H7 (cell line): Measurements from ENCODE around the gene RFX8. TPM values are rescaled to one million over a fixed set of nuclear protein-coding genes. Genes with fewer than 3 reads are reported as not detected.

Experiments used
- DNase-seq: peaks from one replicate; pipeline ENCODE4 v3.0.0; 2012
- H3K27me3 ChIP-seq: 2 replicates; pipeline ENCODE4 v1.6.0; 2011; ENCODE audit warnings: mild to moderate bottlenecking, low read length; ENCODE audit not compliant: control insufficient read depth, insufficient read depth
- H3K36me3 ChIP-seq: replicated peaks from 2 replicates; pipeline ENCODE4 v1.5.1; 2011; ENCODE audit warnings: low read length; ENCODE audit not compliant: control insufficient read depth, insufficient read depth
- H3K4me3 ChIP-seq: 2 replicates; pipeline ENCODE4 v1.5.1; 2011; ENCODE audit warnings: low read depth, mild to moderate bottlenecking, control low read depth, low read length, moderate library complexity; ENCODE audit not compliant: insufficient read depth
- total RNA-seq: library from RNA; depleted of rRNA; stranded (reverse); fragments of >200 nt; shearing (Covaris generic); gene quantifications from 2 replicates; pipeline ENCODE4 v1.2.3, GENCODE V29; 2014

RFX8 gene
- total RNA-seq, 1 experiment from 2014 or later = not detected

DNA sequence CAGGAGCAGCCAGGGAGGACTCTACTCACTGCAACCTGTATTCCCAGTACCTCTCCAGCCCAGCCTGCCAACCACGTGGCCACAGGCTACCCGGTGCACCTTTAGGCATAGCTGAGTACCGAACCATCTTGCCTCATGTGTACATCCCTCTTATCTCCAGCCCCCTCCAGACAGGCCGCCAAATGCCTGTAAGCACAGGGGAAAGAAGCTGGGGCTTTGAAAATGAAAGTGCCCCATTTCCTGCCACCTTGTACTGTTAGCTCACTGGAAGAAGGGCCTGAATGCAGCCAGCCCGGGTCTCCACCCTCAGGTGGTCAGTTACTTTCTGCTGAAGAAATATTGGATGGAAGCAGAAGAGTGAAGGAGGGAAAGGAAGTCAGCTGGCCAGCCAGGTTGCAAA is 27.2 kb upstream of the RFX8 start:
- Histone ChIP-seq H3K27me3 (no peaks in the 10 kb centered on the region), H3K4me3 (no peak overlapping the region), H3K36me3 (no peaks in the 10 kb centered on the region)
- DNase-seq = no peak

DNA sequence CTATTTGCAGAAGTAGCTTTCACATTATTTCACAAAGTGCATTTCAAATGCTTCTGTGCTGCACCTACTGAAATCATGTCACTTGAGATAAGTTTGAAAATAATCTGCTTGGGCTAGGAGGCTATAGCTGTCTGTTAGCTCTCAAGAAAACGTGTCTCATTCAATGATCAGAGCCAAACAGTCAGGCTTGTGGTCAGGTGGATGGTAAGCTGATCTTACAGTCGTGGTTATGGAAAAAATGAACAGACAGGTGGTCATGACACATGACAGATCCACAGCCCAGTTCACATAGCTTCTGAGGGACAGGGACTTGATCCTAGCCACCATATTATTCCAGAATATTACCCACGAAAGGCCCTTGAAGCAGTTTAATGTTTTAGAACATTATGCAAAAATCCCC is 26.5 kb upstream of the RFX8 start:
- DNase-seq = no peak
- no peak overlapping the region for H3K4me3 ChIP-seq

DNA sequence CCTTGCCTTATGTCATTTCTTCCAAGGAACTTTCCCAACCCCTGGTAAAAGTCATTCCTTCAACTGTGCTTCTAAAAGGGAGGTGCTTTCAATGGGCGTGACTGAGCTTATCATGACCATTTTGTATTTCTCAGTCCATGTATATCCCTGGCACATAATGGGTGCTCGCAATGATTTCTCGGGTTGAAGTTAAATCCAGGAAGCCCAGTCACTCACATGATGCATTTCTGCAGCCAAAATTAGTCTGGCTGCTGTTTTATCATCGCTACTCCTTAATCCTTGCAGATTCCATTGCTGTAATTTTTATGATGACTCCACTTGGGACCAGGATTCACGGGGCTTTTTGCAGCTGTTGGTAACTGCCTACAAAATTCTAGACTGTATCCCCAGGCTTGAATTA is 25.9 kb upstream of the RFX8 start:
- Histone ChIP-seq H3K4me3 (no peak overlapping the region), H3K27me3 (no peaks in the 10 kb centered on the region), H3K36me3 (no peaks in the 10 kb centered on the region)
- DNase-seq = no peak

More for the DNA sequence above, 26.5 kb upstream of the RFX8 start:
- H3K27me3 ChIP-seq = no peaks in the 10 kb centered on the region
- H3K36me3 ChIP-seq = no peaks in the 10 kb centered on the region

DNA sequence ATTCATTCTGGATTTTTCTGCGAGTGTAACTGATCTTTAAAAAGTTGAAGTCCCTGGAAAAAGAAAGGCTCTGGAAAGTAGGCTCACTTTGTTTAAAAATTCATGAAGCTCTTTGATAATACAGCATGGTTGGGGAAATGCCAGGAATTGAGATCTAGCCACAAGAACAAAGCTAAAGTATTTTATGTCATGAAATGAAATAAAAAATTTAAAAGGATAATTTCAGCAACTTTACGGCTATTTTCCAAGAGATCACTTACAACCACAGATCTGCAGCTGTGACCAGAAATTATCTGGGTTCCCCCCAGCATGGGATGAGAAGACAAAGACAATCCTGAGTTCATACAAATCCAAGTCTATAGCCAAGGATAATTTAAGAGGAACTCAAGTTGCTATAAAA is 25.3 kb upstream of the RFX8 start:
- no peak for DNase-seq
- H3K4me3 ChIP-seq = no peak overlapping the region
- no peaks in the 10 kb centered on the region for H3K36me3 ChIP-seq
- H3K27me3 ChIP-seq = no peaks in the 10 kb centered on the region

DNA sequence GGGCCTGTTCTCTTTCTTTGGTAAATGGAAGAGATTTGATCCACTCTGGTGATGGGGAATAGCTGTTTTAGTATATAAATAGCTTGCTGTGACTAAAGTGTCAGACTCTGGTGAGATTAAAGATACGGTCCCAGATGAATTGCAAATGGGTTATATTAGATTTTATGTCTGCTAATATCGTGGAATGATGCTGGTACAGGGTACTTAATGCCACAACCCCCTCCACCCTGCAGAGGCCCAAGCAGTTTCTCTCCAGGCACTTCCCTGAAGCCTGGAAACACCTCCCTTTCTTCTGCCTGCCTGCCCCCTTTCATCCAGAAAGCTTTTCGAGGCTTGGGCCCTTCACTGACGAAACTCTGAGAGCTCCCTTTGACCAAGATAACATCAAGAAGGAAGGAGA is 21.4 kb upstream of the RFX8 start:
- H3K4me3 ChIP-seq = no peak overlapping the region
- H3K27me3 ChIP-seq = no peaks in the 10 kb centered on the region
- H3K36me3 ChIP-seq = no peaks in the 10 kb centered on the region
- DNase-seq = no peak

DNA sequence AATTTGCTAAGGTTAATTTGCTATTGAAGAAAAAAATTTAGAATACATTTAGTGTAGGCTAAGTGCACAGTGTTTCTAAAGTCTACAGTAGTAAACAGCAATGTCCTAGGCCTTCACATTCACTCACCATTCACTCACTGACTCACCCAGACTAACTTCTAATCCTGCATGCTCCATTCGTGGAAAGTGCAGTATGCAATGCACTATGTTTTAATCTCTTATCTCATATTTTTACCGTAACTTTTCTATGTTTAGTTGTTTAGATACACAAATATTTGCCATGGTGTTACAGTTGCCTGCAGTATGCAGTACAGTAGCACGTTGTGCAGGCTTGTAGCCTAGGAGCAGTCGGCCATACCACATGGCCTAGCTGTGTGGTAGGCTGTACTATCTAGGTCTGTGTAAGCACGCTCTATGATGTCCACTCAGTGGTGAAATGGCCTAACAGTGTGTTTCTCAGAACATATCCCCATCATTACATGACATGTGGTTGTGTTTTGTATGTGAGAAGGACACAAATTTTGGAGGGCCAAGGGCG is 18.1 kb upstream of the RFX8 start:
- Histone ChIP-seq H3K27me3 (no peaks in the 10 kb centered on the region), H3K36me3 (no peaks in the 10 kb centered on the region), H3K4me3 (no peak overlapping the region)
- no peak for DNase-seq

DNA sequence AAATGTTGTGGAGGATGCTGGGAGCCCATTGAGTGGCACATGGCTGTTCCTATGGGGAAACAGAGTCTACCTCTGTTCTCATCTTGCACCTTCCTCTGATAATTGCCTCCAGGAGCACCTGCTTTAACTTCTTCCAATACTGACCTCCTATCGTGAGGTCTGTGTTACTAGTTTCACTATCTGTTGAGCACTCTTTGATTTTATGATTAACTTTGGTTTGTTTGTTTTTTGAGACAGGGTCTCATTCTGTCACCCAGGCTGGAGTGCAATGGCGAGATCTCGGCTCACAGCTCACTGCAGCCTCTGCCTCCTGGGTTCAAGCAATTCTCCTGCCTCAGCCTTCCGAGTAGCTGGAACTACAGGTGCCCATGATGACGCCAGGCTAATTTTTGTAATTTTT is 12.1 kb upstream of the RFX8 start:
- DNase-seq = no peak
- H3K27me3 ChIP-seq = no peaks in the 10 kb centered on the region
- H3K4me3 ChIP-seq = no peak overlapping the region
- no peaks in the 10 kb centered on the region for H3K36me3 ChIP-seq

DNA sequence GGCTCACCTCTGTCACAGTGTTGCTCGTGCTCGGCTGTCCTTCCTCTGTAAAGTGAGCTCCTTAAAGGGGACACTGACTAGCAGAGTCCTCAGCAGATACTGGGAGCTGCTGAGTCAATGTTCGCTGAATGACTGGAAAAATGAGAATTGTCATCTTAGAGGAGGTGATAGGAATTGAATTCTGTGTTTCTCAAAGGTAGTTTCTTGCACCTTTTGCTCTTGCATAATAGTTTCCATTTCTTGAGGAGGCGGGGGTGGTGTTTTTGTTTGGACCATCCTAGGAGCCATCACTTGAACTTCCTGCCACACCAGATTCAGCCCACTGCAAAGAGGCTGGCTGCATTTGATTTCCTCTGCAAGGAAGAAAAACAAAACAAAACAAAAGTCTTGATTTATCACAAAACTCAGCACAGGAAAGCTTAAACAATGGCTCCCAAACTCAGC is 11.4 kb upstream of the RFX8 start:
- H3K4me3 ChIP-seq = no peak overlapping the region
- H3K36me3 ChIP-seq = no peaks in the 10 kb centered on the region
- DNase-seq = no peak
- H3K27me3 ChIP-seq = no peaks in the 10 kb centered on the region

DNA sequence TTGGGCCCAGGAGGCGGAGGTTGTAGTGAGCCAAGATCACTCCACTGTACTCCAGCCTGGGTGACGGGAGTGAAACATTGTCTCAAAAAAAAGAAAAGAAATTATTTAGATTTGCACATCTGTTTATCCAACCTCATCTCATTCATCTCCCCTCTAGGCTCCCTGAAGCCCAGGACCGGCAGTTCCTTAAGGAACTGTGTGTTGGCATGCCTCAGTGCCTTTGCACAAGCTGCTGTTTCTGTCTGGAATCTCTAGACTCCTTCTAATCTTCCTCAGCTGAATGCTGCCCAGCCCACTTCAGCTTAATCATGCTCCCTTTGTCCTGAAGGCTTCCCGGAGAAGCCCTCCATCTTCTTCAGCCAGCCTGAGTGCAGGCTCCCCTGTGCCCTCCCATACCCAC is 10.9 kb upstream of the RFX8 start:
- Histone ChIP-seq H3K4me3 (no peak overlapping the region), H3K36me3 (no peaks in the 10 kb centered on the region), H3K27me3 (no peaks in the 10 kb centered on the region)
- no peak for DNase-seq

DNA sequence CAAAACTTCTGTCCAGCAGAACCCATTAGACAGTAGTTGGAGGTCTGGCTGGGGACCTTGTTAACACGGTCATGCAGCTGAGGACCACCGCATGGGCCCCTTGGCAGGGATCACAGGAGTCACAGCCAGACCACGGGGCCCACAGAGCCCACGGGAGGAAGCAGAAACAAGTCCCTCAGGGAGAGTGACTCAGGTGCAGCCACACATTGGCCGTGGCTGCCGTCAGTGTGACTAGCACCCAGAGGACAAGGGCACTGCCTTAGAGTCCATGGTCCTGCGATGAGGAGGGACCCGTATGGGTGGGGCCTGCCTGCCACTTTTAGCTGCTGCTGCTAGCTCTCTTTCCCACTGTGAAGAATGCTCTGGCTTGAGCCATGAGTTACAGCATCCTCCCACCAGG is 5.9 kb upstream of the RFX8 start:
- no peak for DNase-seq

DNA sequence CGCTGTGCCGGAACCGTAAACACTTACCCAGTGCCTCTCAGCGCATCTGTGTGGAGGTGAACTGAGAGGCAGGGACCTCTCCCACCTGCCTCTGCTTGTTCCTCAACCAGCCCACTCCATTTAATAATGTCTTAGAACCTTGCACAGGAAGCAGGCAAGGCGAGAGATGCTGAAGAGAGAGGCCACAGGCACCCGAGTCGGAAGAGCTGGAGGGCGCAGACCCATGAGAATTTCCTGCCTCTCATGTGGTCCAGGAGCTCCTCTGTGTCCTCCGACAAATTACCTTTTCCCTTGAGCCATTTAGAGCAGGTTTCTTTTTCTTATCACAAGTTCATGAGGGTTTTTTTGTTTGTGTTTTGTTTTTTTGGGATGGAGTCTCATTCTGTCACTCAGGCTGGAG is 4.9 kb upstream of the RFX8 start:
- Histone ChIP-seq H3K36me3 (no peaks in the 10 kb centered on the region), H3K27me3 (peaks cover 1% of the 10 kb centered on the region), H3K4me3 (no peak overlapping the region)
- no peak for DNase-seq

More for the DNA sequence above, 5.9 kb upstream of the RFX8 start:
- H3K4me3 ChIP-seq = no peak overlapping the region
- H3K27me3 ChIP-seq = no peaks in the 10 kb centered on the region; the same call in 1 of the 2 replicates
- H3K36me3 ChIP-seq = no peaks in the 10 kb centered on the region

DNA sequence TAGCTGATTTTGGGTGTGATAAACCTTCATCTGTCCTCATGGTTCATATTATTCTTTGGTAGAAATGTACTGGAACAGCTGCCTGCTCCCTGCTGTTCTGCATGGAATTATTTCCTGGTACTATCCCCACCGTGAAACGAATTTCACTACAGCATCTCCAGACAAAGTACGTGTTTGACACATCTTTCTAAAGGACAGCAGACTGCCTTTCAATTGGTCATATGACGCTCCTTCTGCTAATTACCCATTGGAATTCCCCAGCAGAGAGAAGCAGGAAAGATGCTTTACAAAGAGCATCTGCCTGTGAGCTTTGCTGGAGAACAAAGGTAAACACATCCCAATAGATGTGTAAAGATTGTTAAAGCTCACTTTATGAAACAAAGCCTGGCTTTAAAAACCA is 4.4 kb upstream of the RFX8 start:
- Histone ChIP-seq H3K27me3 (peaks cover 6% of the 10 kb centered on the region), H3K4me3 (no peak overlapping the region), H3K36me3 (no peaks in the 10 kb centered on the region)
- DNase-seq = peak; percentile 53

DNA sequence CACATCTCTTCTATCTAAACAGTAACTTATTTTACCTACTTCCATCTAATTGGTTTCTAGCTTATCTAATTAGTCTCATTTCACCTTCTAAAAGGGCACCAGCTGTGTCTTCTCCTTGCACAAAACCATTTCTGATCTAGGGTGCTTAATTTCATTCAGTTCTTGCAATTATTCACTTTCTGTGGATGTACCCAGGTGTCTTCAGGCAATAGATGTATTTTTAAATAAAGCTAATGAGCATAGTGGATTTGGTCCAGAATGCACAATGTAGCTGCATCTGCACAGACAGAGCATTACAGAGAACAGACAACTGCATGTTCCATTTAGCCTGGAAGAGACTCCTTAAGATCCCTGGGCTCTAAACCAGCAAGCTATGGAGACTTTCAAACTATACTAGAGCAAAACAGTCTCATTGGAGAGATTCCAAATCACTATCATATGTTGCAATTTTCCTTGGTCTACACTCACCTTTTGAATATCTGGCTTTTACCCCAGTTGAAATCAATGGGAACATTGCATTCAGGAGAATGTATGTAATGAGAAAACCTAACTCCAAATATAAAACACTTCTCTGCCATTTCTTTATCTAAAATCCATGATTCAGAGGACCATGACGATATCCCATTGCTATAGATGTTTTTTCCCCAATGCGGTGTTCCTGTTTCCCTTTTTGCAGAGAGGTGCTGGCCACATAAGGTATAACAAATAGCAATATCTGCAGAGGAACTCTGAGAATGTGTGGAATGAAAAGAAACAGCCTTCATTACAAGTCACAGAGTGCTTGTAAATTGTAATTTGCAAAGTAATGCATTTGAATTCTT is 3.5 kb upstream of the RFX8 start:
- no peaks in the 10 kb centered on the region for H3K36me3 ChIP-seq
- no peak overlapping the region for H3K4me3 ChIP-seq
- no peak for DNase-seq
- H3K27me3 ChIP-seq = peaks cover 13% of the 10 kb centered on the region

DNA sequence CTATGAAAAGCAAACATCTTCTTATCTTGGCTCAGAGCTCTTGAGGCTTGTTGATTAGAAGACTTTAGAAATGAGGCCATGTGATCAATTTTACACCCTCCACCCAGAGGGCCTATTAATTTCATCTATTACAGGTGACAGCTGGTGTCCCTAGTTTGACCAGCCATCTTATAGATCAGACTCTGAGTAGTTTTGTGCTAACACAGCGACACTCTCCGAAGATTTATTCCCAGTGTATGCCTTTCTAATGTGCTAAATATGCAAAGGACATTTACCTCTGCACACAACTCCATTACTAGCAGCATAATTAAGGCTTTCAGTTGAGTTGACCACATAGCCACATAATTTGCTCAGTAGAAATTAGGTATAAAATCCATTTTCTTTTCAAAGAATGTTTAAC is 2.6 kb upstream of the RFX8 start:
- Histone ChIP-seq H3K36me3 (no peaks in the 10 kb centered on the region), H3K27me3 (peaks cover 17% of the 10 kb centered on the region), H3K4me3 (no peak overlapping the region)
- DNase-seq = no peak

DNA sequence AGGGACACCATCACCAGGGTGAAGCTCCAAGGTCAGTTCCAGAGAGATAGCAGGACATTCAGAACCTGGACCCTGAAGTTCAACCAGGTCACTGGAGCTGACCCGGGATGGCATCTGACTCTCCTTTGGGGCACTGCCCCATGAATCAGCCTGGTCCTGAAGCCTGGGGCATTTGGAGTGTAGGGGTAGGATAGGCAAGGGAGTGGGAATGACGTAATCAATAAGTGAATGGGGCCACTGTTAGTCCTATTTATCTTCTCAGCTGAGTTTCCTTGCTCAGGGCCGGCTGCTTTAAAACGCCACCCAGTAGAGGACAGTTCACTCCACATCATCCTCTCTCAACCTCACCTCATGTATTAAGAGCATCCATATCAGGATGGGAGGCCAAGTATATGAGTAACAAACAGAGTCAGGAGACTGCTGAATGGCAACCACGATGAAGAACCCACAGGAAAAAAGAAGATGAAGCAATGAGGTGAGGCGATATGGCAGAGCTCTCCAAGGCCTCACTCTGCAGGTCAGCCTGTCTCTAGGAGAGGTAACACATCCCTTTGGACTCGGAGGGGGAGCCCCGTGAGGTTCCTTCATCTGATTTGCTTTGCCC is 1.8 kb upstream of the RFX8 start:
- Histone ChIP-seq H3K4me3 (no peak overlapping the region), H3K36me3 (no peaks in the 10 kb centered on the region), H3K27me3 (peaks cover 17% of the 10 kb centered on the region)
- DNase-seq = no peak
